ENCODE data around the gene RAMP1.

DNA sequence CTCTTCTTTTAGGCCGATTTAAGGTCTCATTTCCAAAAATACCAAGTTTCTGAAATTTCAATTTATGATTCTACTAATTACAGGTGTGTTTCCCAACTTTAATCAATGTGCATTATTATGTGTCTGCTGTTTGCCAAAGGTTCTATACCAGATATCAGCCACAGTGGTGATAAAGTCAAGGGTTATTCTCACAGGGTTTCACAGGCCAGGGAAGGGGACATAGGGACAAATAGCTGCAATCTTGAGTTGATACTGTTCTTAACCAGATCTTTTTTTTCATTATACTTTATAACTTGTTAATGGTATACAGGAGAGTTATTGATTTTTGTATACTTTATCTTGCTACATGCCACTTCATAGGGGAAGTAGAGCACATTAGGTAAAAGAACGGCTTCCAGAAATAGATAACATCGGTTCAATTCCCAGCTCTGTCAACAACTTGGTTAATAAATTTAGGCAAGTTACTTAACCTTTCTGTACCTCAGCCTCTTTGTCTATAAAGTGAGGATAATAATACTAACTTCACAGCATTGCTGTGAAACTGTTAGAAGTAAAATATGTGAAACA is 31.9 kb upstream of the RAMP1 start:
- TF ChIP-seq, protein P1, sequence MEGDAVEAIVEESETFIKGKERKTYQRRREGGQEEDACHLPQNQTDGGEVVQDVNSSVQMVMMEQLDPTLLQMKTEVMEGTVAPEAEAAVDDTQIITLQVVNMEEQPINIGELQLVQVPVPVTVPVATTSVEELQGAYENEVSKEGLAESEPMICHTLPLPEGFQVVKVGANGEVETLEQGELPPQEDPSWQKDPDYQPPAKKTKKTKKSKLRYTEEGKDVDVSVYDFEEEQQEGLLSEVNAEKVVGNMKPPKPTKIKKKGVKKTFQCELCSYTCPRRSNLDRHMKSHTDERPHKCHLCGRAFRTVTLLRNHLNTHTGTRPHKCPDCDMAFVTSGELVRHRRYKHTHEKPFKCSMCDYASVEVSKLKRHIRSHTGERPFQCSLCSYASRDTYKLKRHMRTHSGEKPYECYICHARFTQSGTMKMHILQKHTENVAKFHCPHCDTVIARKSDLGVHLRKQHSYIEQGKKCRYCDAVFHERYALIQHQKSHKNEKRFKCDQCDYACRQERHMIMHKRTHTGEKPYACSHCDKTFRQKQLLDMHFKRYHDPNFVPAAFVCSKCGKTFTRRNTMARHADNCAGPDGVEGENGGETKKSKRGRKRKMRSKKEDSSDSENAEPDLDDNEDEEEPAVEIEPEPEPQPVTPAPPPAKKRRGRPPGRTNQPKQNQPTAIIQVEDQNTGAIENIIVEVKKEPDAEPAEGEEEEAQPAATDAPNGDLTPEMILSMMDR (IDR thresholded peaks at IDR 0.05 in 4 of 5, conservative IDR thresholded peaks at IDR 0.05 in 1 of 5) = no peak
- TF ChIP-seq POLR2A (IDR thresholded peaks at IDR 0.05) = no peak
